Tongue (tissue), 2 donors: ENCODE measurements around the gene AP5M1. TPM values are rescaled to one million over a fixed set of nuclear protein-coding genes. Genes with fewer than 3 reads are reported as not detected.
"Not testable (repeated sequence)": the region's sequence is repeated elsewhere in the genome, so short reads cannot be mapped to it uniquely, and the experiment has no call there.

Experiments used
- DNase-seq: peaks from one replicate; pipeline ENCODE4 v3.0.0-alpha.2; 2015
- total RNA-seq: library from RNA; depleted of rRNA; stranded (reverse); fragments of >200 nt; gene quantifications from one replicate; pipeline ENCODE4 v1.2.3, GENCODE V29; 2014

AP5M1 gene
- total RNA-seq, 1 donor from 2014 or later, result 25.4 TPM

DNA sequence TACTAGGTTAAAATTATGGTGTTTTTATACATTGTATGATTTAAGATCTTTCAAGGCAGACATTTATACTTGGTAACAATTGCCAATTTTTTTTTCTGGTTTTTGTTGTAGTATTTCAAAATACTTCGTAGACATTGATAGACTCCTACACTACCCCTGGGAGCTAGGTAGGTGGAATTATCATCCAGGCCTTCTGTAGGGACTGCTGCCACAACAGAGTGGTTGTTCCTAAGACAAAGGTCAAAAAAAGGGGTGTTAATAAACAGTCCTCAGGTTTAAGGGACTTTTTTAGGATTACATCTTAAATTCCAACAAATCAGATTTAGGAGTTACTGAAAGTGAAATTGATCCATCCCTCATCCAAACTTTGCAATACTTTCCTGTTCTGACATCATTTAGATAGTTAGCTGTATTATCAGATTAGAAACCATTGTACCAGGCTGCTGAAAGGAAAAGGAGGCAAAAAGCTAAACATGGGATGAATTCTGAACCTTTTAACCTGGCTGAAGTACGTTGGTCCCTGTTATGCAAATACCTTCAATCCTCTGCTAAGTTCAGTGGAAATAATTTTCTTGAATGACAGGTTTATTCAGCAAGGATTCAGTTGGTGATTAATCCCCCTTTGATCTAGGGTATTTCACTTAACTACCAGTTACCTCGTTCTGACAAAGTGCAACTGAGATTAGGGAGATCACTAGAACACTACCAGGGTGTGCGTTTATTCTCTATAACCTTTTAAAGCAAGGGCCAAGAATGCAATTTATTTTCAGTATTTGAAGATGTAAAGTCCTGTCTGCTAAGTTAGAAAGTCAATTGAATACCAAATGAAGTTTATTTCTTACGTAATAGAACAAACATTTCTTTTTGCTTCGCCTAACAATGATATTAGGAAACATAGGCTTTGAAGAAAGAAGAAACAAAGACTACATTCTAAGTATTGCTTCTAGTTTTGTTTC lies 23.2 kb downstream of the AP5M1 start:
- no peak for DNase-seq

DNA sequence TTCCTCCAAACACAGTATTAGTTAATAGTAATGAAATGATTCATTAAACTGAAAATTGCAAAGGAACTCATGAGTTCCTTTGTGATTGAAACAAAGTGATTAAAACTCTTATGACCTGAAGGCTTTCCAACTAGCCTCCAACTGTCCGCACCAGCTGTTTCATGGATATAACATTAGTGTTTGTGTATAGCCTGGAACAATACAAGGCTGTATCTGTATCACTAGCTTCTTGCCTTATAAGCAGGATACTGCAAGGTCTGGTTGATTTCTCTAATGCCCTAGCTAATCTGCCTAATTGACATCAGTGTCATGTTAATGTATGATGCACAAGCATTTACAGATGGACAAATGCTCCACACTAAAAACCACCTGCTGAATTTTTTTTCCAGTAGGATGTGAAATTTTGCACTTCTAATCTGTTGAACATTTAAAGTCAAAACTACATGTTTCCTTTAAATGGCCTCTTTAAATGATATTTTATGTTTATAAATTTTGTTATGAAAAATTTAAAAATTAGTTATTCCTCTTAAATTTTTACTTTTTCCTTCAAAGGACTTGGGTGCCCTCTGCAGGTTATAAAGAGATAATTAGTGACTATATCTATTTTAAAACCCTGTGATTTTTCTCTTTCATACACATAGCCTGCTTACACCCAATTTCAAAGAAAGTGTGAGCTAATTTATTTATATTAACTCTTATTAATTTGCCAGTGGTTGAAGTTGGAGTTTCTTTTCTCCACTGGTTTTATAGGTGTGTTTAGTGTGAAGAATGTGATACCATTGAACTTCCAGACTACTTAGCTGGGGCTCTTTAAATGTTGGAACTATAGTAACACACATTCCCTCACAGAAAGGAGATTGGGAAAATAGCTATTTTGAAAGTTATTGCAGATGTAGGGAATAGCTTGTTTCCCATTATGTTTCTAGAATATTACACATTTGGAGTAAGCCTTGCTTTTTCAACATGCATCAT lies 25.4 kb downstream of the AP5M1 start:
- peak; percentile 30 for DNase-seq

DNA sequence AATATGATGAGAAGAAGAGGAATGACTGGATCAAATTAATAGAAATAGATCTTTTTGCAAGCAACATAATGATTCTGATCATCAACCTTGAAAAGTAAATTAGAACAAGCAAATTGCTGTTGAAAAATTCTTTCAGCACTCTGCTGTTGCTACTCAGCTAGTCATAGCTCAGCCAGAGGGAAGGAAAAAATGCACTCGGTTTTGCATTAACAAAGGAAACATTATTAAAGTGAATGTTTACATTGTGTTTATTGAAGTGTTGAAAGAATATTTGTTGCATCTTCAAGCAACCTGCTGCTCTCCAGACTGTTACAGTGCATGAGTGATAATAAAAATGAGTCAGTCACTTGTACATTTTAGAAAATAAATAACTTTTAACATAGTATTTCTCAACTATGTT lies 26.5 kb downstream of the AP5M1 start:
- DNase-seq, result no peak

- peak; percentile 72 for DNase-seq
Observed at GRCh38 chr14:57297852-57298251, 29.1 kb downstream of the AP5M1 start.

- DNase-seq, result no peak
Observed at GRCh38 chr14:57299511-57299910, 30.7 kb downstream of the AP5M1 start.

GRCh38 chr14:57302883-57303282 lies 34.1 kb downstream of the AP5M1 start:
- DNase-seq, result no peak

DNA sequence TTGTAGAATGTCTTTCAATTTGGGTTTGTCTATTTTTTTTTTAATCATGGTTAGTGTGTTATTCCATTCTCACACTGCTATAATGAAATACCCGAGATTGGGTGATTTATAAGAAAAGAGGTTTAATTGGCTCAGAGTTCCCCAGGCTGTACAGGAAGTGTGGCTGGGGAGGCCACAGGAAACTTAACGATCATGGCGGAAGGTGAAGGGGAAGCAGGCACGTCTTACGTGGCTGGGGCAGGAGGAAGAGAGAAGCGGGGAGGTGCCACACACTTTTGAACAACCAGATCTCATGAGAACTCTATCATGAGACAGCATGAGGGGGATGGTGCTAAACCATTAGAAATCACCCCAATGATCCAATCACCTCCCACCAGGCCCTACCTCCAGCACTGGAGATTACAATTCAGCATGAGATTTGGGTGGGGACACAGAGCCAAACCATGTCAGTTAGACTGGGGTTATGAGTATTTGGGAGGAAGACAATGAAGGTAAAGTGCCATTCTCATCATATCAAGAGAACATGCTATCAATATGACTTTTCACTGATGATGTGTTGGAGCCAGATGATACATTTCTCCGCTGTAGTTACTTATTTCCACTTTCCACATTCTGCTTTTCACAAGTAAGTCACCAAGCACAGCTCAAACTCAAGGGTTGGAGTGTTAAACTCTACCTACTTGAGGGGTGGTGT lies 45.8 kb downstream of the AP5M1 start:
- DNase-seq, result no peak

- DNase-seq, result peak; percentile 92
Observed at GRCh38 chr14:57317248-57317833, 48.6 kb downstream of the AP5M1 start.

DNA sequence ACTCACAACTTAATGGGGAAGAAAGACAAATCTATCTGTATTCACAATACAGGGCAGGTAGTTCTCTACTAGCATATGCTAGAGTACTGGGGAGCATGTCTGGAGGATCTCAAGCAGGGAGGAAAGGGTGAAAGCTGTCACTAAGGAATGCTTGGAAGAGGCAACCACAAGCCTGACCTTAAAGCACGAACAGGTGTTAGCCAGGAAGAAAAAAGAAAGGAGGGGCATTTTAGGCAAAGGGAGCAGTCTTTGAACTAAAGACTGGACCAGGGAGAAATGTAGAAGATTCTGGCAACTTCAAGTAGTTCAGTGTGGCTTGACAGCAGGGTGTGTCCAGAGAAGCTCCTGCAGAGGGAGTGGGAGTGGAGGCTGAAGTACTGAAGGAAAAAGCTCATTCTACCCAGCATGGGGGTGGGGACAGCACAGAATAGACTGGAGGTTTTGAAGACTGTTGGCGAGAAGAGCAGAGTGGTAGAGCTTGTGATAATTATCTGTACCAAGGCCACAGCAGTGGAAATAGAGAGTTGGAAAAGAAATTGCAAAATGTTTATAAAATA lies 50.9 kb downstream of the AP5M1 start:
- no peak for DNase-seq

DNA sequence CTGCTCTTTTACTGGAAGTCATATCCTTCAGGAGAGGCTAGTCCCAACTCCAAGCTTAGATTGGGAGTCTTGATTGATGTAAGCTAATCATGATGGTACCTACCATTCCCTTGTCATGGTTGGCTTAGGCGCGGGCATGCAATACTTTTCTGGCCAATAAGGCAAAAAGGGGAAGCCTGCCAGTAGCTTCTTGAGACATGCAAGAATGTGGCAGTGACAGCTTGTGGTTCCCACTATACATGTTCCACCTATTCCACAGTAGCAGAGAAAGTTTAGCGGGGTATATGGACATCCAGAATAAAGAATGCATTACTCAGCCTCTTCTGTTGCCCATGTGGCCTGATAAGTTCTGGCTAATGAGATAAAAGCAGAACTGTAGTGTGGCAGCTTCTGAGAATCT lies 55.0 kb downstream of the AP5M1 start:
- DNase-seq, result no peak

DNA sequence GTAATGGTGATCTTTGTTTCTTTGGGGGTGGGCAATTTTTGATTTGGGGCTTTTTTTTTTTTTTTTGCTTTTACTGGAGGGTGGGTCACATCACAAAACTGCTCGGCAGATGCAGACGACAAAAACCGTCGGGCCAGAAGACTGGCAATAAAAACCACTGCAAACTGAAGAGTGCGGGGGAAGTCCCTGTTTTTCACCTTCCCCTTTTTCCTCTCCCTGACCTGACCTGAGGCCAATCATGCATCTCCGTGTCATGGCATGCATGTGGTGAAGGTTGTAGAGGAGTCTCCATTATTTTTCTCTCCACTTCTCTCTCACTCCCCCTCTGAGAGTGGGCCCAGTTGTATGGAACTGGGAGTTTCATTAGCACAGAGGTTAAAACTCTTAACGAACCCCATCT lies 57.5 kb downstream of the AP5M1 start:
- DNase-seq, result no peak

GRCh38 chr14:57329833-57330232 lies 61.1 kb downstream of the AP5M1 start:
- DNase-seq, result no peak

- DNase-seq, result not testable (repeated sequence)
Observed at GRCh38 chr14:57332475-57332874, 63.7 kb downstream of the AP5M1 start.

GRCh38 chr14:57333726-57334125 lies 65.0 kb downstream of the AP5M1 start:
- DNase-seq, result not testable (repeated sequence)

GRCh38 chr14:57343545-57344297 lies 75.0 kb downstream of the AP5M1 start:
- DNase-seq, result not testable (repeated sequence)

DNA sequence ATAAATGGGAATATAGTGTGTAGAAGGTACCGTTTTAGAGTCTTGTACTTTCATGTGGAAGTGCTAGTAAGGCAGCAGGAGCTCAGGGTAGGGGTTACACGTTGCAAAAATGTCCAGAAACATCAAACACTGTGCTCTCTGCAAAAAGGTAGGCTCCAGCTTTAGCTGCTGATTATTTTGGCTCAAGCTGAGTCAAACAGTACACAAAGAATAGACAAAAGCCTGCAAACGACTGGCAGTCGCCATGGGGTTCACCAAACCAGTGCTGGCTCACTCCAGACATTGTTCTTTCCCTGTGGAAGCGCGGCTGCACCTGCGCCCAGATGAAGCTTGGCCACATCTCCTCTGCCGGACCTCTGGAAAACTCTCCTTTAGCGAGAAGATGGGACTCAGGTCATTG lies 76.3 kb downstream of the AP5M1 start:
- DNase-seq, result no peak

DNA sequence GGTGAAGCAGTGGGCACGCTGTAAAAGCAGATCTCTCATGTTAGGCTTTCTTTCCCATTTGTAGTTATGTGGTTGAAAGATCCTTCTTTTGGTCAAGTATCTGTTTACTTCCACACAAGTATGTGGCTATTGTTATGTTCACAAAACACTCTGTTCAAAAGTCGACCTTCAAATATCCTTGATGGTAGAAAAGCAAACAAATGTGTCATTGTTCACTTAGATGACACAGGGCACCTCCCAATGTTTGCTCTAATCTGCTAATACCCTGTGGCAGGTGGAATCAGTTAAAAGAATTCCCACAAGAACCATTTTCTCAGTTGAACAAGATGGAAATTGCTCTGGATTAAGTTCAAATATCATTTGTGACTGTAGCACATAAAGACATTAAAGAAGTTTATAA lies 78.0 kb downstream of the AP5M1 start:
- DNase-seq, result no peak
